ENCODE measurements around the gene GRIN3A.
"Not testable (repeated sequence)": the region's sequence is repeated elsewhere in the genome, so short reads cannot be mapped to it uniquely, and the experiment has no call there.

Gene GRIN3A

DNA sequence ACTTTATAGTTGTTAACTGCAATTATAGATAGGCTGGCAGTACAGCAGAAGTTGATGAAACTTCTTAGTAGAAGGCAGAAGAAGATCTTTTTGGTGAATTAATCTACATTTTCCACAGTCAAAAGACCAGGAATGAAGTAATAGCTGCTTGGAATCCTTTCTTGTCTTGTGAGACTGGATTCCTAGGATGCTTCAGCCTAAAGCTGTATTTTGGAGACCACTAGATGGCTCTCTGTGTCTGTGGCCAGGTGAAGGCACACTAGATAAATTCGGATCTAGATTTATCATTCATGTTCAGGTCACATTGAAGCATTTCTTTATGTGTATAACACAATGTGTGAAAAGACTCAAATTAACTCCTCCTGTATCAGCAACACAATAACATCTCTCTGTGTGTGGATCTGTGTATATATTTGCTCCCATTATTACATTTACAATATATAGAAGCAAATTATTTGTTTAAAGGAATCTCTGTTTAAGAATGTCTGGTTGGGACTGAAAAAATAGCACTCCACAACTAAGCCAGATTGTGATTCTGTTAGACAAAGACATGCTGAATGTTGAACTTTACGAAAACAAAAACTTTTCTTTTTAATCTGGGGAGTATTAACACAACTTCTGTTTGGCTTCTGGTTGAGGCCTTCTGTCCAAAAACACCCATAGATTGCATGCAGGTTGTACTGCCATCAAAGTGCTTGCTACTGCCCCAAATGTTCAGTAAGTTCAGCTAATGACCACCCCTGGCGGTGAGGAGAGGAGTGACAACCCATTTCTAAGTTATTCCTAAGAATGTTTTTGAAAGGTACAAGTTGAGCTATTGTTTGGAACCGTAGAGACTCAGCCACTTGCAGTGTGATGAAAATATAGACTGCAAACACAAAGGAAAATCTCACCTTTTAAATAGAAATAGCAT, 10.6 kb downstream of the GRIN3A start:
- no peak overlapping the region for H3K4me3 ChIP-seq (ENCODE audit: insufficient read depth, low read length, poor library complexity, severe bottlenecking)
- H3K4me2 ChIP-seq (ENCODE audit: low read depth, low read length, poor library complexity, severe bottlenecking), result no peak overlapping the region
- no peaks in the 10 kb centered on the region for H3K27me3 ChIP-seq (ENCODE audit: low read length)
- H2AFZ ChIP-seq (ENCODE audit: low read depth, low read length, severe bottlenecking), result no peak overlapping the region
- H3K9ac ChIP-seq (ENCODE audit: low read length), result no peak overlapping the region
- no peaks in the 10 kb centered on the region for H3K79me2 ChIP-seq (ENCODE audit: insufficient read depth, low read length)
- no peaks in the 10 kb centered on the region for H3F3A ChIP-seq (ENCODE audit: insufficient read depth)
- no peaks in the 10 kb centered on the region for H3K9me2 ChIP-seq (replicated peaks; ENCODE audit: insufficient read depth, low read length)
- H3K27ac ChIP-seq (ENCODE audit: low read depth, low read length), result no peak overlapping the region
- TF ChIP-seq EZH2phosphoT487 (conservative IDR thresholded peaks at IDR 0.05; ENCODE audit: low read length), result no peak
- TF ChIP-seq, protein P1, sequence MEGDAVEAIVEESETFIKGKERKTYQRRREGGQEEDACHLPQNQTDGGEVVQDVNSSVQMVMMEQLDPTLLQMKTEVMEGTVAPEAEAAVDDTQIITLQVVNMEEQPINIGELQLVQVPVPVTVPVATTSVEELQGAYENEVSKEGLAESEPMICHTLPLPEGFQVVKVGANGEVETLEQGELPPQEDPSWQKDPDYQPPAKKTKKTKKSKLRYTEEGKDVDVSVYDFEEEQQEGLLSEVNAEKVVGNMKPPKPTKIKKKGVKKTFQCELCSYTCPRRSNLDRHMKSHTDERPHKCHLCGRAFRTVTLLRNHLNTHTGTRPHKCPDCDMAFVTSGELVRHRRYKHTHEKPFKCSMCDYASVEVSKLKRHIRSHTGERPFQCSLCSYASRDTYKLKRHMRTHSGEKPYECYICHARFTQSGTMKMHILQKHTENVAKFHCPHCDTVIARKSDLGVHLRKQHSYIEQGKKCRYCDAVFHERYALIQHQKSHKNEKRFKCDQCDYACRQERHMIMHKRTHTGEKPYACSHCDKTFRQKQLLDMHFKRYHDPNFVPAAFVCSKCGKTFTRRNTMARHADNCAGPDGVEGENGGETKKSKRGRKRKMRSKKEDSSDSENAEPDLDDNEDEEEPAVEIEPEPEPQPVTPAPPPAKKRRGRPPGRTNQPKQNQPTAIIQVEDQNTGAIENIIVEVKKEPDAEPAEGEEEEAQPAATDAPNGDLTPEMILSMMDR (IDR thresholded peaks at IDR 0.05; ENCODE audit: insufficient read depth, low read length, poor library complexity, severe bottlenecking), result peak; percentile 36
- no peaks in the 10 kb centered on the region for H3K9me3 ChIP-seq (ENCODE audit: insufficient read depth, low read length)
- no peaks in the 10 kb centered on the region for H3K36me3 ChIP-seq (ENCODE audit: low read length)
- H4K20me1 ChIP-seq (ENCODE audit: low read depth, low read length), result no peaks in the 10 kb centered on the region

DNA sequence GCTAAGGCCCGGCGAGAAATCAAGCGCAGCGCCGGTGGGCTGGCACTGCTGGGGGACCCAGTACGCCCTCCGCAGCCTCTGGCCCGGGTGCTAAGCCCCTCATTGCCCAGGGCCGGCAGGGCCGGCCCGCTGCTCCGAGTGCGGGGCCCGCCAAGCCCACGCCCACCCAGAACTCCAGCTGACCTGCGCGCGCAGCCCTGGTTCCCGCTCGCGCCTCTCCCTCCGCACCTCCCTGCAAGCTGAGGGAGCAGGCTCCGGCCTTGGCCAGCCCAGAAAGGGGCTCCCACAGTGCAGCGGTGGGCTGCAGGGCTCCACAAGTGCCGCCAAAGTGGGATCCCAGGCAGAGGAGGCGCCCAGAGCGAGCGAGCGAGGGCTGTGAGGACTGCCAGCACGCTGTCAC, 14.2 kb downstream of the GRIN3A start:
- H3K79me2 ChIP-seq (ENCODE audit: insufficient read depth, low read length); H3F3A ChIP-seq (ENCODE audit: insufficient read depth); H3K4me3 ChIP-seq (ENCODE audit: insufficient read depth, low read length, poor library complexity, severe bottlenecking); H3K27me3 ChIP-seq (ENCODE audit: low read length); H3K27ac ChIP-seq (ENCODE audit: low read depth, low read length); H3K9me3 ChIP-seq (ENCODE audit: insufficient read depth, low read length); H4K20me1 ChIP-seq (ENCODE audit: low read depth, low read length); H3K9ac ChIP-seq (ENCODE audit: low read length); H3K9me2 ChIP-seq (replicated peaks; ENCODE audit: insufficient read depth, low read length); H3K4me2 ChIP-seq (ENCODE audit: low read depth, low read length, poor library complexity, severe bottlenecking); H2AFZ ChIP-seq (ENCODE audit: low read depth, low read length, severe bottlenecking); H3K36me3 ChIP-seq (ENCODE audit: low read length): not testable (repeated sequence)

DNA sequence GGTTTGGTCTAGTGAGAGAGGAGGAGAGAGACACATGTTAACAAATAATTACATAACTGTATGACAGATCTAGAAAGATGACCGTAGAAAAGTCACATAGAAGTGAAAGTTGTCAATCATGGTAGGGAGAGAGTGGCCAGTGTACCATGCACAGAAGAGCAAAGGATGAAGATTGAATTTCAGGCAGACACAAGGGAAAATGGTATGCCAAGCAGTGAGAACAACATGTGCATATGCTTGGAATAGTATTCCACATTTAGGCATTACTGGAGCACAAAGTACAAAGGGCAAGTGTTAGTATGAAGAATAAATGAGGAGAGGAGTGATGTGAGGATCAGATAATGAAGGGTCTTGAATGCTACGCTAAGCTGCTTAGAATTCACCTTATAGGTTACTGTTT, 20.3 kb downstream of the GRIN3A start:
- H4K20me1 ChIP-seq (ENCODE audit: low read depth, low read length), result no peaks in the 10 kb centered on the region
- no peak overlapping the region for H3K27ac ChIP-seq (ENCODE audit: low read depth, low read length)
- no peaks in the 10 kb centered on the region for H3K36me3 ChIP-seq (ENCODE audit: low read length)
- H3K79me2 ChIP-seq (ENCODE audit: insufficient read depth, low read length), result no peaks in the 10 kb centered on the region
- no peaks in the 10 kb centered on the region for H3K9me2 ChIP-seq (replicated peaks; ENCODE audit: insufficient read depth, low read length)
- no peaks in the 10 kb centered on the region for H3K9me3 ChIP-seq (ENCODE audit: insufficient read depth, low read length)
- no peak overlapping the region for H3K4me3 ChIP-seq (ENCODE audit: insufficient read depth, low read length, poor library complexity, severe bottlenecking)
- no peak overlapping the region for H3K4me2 ChIP-seq (ENCODE audit: low read depth, low read length, poor library complexity, severe bottlenecking)
- TF ChIP-seq, protein P1 (IDR thresholded peaks at IDR 0.05; ENCODE audit: insufficient read depth, low read length, poor library complexity, severe bottlenecking), result no peak
- no peak for TF ChIP-seq EZH2phosphoT487 (conservative IDR thresholded peaks at IDR 0.05; ENCODE audit: low read length)
- H2AFZ ChIP-seq (ENCODE audit: low read depth, low read length, severe bottlenecking), result no peak overlapping the region
- no peaks in the 10 kb centered on the region for H3F3A ChIP-seq (ENCODE audit: insufficient read depth)
- H3K27me3 ChIP-seq (ENCODE audit: low read length), result no peaks in the 10 kb centered on the region
- no peak overlapping the region for H3K9ac ChIP-seq (ENCODE audit: low read length)

DNA sequence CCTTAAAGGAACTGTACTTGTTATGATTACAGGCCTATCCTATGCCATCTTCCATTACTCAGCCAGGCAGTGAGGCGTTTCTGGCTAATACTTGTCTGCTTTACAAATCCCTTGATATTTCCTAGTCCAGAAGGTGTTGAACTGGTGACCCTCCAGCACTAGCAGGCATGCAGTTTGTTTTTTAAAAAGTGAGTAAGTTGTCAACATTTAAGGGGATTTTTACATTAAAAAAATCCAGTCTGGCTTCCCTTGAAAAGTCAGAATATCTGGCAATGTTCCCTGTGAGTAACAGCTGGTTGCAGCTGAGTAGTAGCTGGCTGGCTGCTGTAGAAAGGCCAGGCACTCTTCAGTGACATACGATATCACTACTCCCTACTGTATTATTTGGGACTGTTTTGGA, 21.8 kb downstream of the GRIN3A start:
- H3K36me3 ChIP-seq (ENCODE audit: low read length), result no peaks in the 10 kb centered on the region
- H3K9ac ChIP-seq (ENCODE audit: low read length), result no peak overlapping the region
- no peak for TF ChIP-seq EZH2phosphoT487 (conservative IDR thresholded peaks at IDR 0.05; ENCODE audit: low read length)
- TF ChIP-seq, protein P1 (IDR thresholded peaks at IDR 0.05; ENCODE audit: insufficient read depth, low read length, poor library complexity, severe bottlenecking), result no peak
- H3K9me2 ChIP-seq (replicated peaks; ENCODE audit: insufficient read depth, low read length), result no peaks in the 10 kb centered on the region
- no peak overlapping the region for H3K4me2 ChIP-seq (ENCODE audit: low read depth, low read length, poor library complexity, severe bottlenecking)
- H3K9me3 ChIP-seq (ENCODE audit: insufficient read depth, low read length), result no peaks in the 10 kb centered on the region
- H3K27me3 ChIP-seq (ENCODE audit: low read length), result no peaks in the 10 kb centered on the region
- H3K79me2 ChIP-seq (ENCODE audit: insufficient read depth, low read length), result no peaks in the 10 kb centered on the region
- no peaks in the 10 kb centered on the region for H4K20me1 ChIP-seq (ENCODE audit: low read depth, low read length)
- H3F3A ChIP-seq (ENCODE audit: insufficient read depth), result no peaks in the 10 kb centered on the region
- no peak overlapping the region for H3K4me3 ChIP-seq (ENCODE audit: insufficient read depth, low read length, poor library complexity, severe bottlenecking)
- no peak overlapping the region for H3K27ac ChIP-seq (ENCODE audit: low read depth, low read length)
- H2AFZ ChIP-seq (ENCODE audit: low read depth, low read length, severe bottlenecking), result no peak overlapping the region
